ENCODE measurements around the gene CD93.

CD93 gene

DNA sequence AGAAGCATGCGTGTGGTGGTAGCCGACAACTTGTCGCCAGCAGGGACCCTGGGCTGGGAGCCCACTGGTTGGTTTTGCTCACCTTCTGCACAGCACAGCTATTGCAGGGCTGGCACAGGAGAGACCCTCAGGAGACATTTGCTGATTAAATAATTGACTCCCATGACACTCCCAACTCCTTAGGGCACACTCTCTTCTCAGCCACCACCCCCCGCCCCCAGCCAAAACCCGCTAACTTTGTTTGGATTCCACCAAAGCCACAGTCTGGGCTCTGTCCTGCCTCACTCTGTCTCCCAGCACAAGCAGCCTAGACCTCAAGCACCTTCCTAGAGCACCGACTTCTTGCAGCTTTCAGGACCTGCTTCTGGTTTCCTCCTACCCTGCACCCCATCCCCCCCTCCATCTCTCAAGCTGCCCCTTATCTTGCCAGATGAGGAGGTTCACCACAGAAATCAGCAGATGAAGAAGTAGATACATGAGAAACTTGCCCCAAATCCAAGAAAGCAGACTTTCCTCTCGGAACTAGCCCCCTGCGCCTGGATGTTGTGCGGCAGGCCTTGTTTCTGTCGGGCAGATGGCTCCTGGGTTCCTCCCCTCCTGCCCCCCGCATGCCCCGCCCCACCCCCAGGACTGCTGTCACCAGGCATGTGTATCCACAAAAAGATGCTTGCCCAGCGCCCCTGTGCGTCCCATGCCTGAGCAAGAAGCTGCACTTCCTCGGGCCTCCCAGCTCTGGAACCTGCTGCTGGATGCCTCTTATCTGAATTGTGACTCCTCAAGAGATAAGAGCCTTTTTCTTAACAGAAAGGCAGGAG lies 35.0 kb upstream of the CD93 start:
- no peak for DNase-seq

DNA sequence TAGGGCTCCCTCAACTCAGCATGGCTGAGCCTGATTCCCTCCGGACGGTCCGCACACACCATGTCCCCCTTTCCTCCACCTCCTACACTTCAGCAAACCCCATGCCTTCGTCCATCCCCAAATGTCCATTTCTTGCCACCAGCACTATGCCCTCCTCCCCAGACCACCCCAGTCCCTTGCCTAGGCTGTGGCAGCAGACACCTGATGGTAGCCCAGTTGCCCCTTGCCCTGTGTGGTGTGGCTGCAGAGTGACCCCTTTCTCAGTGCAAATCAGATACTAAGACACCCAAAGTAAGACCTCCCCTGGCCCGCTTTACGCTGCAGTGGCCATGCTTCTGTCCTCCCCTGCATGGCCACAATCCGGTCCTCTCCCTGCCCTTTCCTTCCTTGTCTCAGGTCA lies 34.1 kb upstream of the CD93 start:
- no peak for DNase-seq

DNA sequence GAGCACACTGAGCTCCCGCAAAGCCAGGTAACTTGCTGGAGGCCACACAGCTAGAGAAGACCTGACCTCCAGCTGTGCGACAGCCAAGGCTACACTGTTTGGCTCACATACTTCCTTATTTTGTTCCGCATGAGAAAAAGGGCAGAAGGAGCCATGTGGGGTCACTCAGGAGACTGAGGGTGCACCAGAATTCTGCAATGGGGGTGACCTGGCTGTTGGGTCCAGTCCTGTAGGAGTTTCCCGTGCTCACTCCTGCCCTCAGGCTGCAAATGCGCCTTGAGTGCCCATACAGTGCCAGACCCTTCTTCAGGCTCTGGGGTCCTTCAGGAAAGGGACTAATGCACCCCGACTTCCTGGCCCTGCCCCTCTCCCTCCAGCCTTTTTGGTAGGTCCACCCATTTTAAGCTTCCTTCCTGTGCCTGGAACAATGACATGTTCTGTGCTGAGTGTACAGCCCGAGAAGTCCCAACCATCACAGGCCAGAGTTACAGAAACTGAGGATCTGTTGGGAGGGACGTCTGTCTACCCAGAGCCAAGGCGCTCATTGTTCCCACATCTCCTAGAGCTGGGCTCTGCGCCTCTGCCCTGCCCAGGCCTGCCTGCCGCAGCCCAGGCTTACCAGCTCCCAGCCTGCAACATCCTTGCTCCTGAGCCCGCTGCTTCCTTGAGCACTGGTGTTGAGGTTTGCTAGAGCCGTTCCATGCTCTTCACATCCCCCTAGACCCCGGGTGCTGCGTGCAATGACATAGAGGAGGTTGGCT lies 33.5 kb upstream of the CD93 start:
- no peak for DNase-seq

DNA sequence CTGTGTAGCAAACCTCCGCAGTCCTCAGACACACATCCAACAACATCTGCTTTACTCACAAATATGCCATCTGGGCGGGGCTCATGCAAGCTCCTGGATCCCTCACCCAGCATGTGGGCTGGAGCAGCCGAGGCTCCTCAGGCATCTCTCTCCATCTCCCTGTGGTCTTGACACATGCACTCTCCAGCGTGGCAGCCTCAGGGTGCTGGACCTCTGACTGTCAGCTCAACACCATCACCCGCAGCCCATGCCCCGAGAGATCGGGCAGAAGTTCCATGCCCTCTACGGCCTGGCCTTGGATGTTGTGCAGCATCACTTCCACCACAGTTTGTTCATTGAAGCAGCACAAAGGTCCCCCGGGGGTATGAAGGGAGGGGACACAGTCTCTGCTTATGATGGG lies 32.6 kb upstream of the CD93 start:
- DNase-seq, result no peak

DNA sequence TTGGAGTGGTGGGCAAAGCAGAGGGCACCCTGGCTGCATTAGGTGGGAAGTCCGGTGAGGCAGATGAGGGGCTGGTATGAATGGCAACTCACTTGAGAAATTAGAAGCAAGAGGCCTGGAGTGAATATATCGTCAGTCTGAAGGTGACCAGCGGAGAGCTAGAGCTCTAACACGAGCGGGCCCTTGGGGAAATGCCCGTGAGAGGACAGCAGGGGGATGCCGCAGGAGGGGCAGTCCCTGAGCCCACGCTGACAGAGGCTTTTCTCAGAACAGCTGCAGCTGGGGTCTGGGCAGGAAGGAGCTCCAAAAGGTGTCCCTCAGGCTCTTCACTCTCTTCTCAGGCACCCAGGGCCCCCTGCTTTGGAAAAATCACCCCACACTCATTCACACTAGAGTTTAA lies 32.0 kb upstream of the CD93 start:
- no peak for DNase-seq

DNA sequence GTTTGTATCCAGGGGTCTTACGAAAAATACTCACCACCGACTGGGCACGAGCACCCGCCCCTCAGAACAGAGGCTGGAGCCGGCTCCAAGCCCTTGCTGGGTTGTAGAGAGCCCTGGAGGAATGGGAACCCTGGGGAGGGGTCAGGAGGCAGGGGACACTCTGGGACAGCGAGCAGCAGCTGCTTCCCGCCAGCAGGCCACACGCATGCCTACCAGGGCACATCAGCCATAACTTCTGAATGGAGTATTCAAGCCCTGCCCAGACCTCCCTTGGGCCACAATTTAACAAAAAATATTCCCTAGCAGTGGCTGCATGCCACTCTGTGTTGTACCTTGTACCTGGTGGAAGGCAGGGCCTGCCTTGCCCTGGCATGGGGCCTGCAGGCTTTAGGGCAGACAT lies 31.6 kb upstream of the CD93 start:
- DNase-seq, result no peak

DNA sequence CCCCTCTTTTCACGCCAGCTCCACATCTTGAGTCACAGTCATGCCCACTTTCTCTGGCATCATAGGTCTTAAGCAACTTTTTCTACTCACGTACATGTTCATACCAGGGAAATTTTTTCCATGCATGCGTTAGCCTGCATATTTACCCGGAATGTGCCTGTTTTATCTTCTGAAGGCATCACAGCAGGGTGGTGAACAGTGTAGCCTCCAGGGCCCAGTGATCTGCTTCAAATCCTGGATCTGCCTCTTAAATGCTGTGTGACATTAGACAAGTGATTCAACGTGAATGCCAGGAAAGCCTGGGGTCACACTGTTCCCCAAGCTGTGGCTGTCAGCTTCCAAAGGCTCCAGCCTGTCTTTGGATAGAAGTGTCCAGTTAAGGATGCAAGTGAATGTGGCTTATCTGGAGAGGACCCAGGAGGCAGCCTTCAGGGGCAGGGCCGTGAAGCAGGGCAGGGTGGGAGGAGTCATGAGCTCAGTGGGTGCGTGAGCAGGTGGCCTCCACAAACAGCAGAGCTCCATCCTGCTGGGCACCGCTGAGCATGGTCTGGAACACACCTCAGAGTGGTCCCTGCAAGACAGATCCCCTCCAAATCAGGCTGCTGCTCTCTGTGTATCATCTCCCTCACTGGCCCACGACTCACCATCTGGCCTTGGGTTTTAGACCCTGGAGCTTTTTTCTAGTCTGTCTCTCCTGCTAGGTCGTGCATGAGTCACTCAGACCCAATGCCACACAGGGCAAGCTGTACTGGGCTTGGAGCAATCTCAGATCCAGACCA lies 30.4 kb upstream of the CD93 start:
- no peak for DNase-seq

DNA sequence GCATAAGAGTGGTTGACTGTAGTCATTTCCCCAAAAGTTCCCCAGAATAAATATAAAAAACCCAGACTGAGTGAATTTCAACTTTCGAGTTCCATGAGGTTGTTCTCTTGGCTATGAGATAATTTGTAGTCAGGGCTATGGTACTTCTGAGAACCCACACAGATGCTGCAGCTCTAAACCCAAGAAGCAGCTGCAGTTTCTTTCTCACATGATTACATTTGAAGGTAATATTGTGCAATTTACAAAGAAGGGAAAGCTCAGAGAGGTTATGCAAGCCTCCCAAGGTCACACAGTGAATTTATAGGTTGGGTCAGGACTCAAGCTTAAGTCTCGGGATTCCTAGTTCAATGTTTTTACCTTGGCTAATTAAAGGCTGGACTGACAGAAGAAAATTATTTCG lies 29.7 kb upstream of the CD93 start:
- DNase-seq, result no peak

DNA sequence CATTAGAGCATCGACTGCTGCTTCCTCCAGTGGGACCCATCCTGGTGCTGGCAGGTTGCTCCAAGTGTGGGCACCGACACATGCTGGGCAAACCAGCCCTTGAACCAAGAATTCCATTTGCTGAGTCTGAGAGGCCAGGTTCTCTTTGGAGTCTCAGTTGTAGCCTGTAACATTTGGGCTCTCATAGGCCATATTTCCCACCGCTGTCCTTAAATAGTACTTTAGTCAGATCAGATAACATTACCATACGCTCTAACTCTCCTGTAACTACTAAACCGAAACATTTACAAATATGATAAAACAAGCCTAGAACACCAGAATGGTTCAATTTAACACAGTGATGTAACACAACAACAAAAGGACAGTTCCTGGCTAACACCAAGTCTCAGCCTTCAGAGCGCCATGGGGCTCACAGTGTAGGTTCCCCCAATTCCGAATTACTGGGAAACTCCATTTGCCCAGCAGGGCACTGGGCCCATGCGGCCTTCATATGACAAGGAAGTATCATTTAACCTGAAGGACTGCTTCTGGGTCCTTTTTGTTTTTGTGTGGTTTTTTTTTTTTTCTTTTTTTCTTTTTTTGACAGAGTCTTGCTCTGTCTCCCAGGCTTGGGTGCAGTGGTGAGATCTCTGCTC lies 28.4 kb upstream of the CD93 start:
- DNase-seq, result no peak

DNA sequence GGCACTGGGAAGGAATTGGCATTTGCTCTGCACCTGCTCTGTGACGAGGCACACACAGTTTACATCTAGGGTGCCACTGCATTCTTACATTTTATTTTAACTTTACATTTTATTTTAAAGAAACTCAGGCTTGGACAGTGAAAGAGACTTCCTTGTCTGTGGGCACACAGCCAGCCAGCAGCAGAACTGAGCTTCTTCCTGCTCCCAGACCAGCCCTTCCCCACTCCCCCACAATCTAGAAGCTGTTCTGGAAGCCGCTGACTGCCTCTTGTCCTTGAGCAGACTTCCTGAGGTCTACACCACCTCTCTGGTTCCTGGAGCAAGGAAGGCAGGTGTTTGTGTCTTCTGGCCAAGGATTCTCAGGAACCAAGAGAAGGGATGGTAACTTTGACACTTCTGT lies 27.9 kb upstream of the CD93 start:
- DNase-seq, result peak in 11 of 51 donors; percentile 4 to 46 (median 16)

DNA sequence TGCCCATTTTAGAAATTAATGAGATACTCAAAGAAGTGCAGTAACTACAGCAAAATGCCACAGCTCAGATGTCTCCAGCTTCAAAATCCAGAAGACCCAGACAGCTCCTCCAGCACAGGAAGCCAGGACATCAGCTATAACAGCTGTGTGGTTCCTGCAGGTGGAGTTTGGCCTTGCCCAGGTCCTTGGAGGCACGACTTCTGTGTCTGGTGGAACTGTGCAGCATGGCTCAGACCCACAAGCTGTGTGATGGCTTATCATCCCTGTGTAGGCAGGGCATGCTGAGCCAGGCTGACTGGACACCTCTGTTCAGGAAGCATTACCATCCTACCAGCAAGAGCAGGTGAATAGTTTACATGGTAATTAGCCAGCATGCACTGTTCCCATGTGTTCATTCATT lies 26.5 kb upstream of the CD93 start:
- DNase-seq, result no peak

DNA sequence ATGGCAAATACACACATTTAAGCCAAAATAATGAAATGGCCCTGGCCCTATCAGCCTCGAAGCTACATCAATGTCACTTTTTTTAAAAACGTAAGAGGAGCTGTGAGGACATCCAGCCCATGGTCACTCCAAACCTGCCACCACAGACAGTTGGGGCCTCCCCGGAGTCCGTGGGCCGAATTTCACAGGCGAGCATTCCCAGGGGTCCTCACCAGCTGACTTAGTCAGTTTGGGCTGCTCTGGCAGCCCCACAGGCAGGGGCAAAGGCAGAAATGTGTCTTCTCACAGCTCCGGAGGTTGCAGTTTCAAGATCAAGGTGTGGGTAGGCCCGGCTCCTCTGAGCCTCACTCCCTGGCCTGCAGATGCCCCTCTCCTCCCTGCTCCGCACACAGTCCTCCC lies 25.8 kb upstream of the CD93 start:
- DNase-seq, result no peak

DNA sequence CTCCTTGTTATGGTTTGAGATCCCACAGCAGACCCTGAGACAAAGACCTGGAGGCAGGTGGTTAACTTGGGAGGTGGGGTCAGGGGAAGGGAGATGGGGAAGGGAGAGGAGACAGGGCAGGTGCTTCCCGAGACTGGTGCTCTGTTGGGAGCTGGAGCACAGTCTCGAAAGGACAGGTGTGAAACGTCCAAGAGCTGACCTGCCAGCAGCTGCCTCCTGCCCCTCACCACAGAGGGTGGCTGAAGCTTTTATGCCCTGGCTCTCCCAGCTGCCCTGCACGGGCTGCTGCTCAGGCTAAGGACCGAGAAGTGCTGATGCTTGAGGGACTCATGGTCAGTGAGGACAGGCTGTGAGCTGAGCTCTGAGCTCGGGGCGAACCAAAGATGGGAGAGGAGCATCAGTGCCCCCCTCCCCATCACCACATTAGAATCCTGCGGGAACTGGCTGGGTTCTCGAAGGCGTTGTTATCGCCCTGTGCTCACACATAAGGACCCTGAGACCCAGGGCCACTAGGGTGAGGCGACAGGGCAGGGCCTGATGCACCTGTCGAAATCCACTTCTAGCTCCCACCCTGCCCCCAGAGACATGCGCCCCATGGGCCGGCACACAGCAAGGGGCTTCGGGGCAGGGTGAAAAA lies 25.3 kb upstream of the CD93 start:
- no peak for DNase-seq

DNA sequence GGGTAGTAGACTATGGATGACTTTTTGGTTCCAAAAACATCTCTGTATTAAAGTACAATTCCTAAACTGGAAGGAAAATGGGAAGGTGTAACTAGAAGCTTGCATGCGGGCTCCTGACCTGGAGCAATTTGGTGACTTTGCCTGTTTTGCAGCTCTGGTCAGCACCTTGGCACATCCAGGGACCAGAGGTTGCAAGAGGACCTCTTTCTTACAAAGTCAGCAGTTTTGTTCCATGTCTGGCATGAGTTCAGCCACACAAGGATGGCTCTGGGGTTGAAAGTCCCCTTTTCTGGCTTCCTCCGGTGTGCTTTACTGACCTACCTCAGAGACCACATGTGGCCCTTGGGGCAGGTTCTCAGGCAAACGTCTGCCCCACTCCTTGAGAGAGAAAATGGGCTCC lies 22.7 kb upstream of the CD93 start:
- DNase-seq, result no peak

DNA sequence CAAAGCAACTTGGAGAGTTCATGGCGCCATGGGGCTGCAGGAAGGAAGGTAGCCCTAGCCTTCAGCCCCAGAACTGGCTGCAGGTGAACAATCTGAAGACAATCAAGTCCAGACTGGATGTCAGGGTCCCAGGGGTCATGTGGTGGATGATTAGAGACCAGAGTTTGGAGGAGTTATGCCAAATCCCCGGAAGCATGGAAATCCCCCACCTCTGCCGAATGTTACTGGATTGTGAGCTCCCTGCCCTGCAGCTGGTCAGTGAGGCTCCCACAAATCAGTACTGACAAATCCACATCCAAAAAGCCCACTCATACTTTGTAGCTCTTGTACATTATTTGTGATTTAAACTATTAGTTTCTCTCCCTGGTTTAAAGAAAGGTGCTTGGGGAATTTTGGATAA lies 21.3 kb upstream of the CD93 start:
- DNase-seq, result no peak

DNA sequence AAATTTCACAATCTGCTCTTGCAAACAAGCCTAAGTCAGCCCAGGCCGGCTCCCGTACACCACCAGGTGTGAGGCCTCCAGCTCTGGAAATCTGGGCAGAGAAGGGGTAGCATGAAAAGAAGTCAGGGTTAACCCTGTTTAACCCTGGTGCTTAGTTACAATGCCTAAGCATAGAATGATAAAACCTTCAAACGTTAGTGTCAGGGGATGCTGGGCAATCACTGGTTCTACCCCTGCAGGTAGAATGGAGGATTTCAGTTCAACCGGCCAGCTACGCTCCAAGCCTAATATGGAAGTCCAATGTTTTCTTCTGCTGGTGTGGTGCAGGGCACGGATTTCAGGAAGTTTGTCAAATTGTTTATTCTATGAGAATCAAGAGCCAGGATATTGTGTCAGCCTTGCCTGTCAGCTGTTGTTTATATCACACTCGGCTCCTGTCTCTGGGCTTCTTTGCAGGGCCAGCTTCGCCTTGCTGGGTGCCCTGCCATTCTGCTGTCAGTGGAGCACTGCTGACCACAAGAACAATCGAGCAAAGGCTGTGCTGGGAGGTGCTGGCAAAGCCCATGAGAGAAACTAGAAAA lies 20.2 kb upstream of the CD93 start:
- no peak for DNase-seq

DNA sequence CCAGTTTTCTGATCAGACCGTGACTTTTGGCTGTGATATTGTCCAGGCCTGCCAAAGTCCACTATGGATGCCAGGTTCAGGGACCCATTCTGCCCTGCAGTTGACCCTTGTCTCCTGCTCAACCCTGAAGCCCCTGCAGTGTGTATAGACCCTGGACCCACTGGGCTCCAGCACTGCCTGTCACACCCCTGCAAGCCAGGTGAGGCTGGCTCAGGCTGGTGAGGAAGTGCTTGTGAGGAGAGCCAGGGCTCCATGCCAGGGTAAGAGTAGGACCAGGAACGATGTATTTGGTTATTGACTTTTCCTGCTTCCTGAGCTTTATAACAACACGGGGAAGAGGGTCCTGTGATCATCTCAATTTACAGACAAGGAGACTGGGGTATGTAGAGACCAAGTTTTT lies 19.1 kb upstream of the CD93 start:
- no peak for DNase-seq

DNA sequence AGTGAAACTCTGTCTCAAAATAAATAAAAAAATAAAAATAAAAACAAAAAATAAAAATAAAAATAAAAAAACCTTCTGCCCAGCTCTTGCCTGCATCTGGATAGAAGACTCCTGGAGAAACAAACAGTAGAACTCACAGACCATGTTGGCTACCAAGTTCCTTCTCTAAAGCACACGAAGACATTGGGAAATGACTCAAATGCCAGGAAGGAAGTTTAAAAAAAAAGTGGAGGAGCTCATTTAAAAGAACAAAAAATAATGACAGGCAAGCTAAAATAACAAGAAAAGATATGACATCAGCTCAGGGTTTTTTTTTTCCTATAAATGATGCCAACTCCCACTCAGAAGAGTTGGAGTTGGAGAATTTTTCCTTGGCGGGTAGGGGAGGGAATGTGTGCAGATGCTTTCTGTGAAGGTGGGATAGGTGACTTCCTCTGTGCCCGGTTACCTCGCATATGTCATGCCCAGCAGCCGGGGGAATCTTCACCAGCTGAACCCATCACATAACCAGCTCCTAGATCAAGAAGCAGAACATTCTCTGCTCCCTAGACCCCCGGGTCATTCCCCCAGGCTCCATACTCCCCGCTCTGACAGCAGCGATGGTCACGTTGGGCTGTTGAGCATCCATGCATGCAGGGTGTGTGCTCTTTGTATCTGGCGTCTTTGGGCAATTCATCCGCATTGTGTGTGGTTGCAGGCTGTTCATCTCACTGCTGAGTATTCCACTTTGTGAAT lies 17.3 kb upstream of the CD93 start:
- DNase-seq, result no peak

DNA sequence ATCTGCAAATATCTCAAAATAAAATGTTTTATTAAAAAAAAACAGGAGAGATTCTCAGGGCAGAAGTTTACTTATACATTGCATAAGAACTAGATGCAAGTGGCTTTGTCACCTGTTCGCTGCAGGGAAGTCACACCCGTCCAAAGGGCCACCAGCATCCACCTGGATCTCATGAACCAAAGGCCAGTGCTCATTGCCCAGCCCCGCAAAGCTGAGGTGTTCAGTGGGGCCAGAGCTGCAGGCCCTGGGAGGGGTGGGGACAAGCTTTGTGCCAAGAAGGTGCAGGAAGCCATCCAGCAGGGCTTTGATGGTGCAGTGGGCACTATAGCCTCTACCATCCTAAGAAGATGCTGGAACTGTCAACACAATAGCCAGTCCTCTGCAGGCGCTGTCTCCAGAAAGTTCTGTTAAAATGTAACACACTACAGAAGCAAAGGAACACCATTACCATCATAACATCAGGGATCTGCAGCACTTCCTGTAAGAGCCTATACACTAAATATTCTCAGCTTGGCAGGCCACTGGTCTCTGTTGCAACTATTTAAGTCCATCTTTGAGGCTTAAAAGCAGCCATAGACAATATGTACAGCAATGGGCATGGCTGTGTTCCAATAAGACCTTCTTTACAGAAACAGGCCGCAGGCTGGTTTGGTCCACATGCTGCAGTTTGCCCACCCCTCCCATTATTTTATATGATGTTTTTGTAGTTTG lies 15.7 kb upstream of the CD93 start:
- no peak for DNase-seq

DNA sequence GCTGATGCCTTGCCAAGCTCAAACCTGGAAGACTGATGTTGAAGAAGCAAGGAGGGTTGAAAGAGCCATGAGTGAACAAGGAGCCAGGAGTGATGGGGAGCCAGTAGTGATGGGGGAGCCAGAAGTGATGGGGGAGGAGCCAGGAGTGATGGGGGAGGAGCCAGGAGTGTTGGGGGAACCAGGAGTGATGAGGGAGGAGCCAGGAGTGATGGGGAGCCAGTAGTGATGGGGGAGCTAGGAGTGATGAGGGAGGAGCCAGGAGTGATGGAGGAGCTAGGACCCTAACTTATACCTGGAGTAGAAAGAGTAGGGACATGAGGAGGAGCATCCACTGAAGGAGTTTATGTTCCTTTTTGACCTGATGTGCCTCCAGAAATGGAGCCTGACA lies 14.6 kb upstream of the CD93 start:
- DNase-seq, result no peak

Measured in hypothalamus (tissue), 51 donors.